Naive B cell (primary cell): ENCODE results near the gene S100PBP. TPM values are rescaled to one million over a fixed set of nuclear protein-coding genes. Genes with fewer than 3 reads are reported as not detected.

Experiments used
- ATAC-seq, 2 donors: fragments of 150-1000 bp; cut with Tn5 transposase; 2 replicates each; pipeline ENCODE4 v1.10.0; 2021; ENCODE audit warnings: low read depth in 2 of 2, mild to moderate bottlenecking in 2 of 2, moderate library complexity in 2 of 2
- DNase-seq: peaks from one replicate; pipeline ENCODE4 v3.0.0; 2022
- H3K27ac Mint-ChIP-seq, 6 donors: one replicate each; pipeline ENCODE4 v1.8.0; 2020 to 2022; ENCODE audit warnings: mild to moderate bottlenecking in 6 of 6, mixed read lengths in 6 of 6, moderate library complexity in 5 of 6, inconsistent platforms in 2 of 6
- H3K27me3 Mint-ChIP-seq, 3 donors: one replicate each; pipeline ENCODE4 v1.8.0; 2021 to 2022; ENCODE audit warnings: mixed read lengths in 3 of 3, mild to moderate bottlenecking in 1 of 3
- H3K36me3 Mint-ChIP-seq, 2 donors: one replicate each; pipeline ENCODE4 v1.8.0; 2020 to 2022; ENCODE audit warnings: mixed read lengths in 2 of 2, inconsistent platforms in 1 of 2, mild to moderate bottlenecking in 1 of 2
- H3K4me1 Mint-ChIP-seq, 3 donors: one replicate each; pipeline ENCODE4 v1.8.0; 2020 to 2022; ENCODE audit warnings: mixed read lengths in 3 of 3, inconsistent platforms in 1 of 3, mild to moderate bottlenecking in 1 of 3, moderate library complexity in 1 of 3
- H3K4me3 Mint-ChIP-seq, 8 donors: one replicate each; pipeline ENCODE4 v1.8.0; 2020 to 2022; ENCODE audit warnings: mild to moderate bottlenecking in 8 of 8, mixed read lengths in 8 of 8, moderate library complexity in 8 of 8, inconsistent platforms in 2 of 8
- H3K9me3 Mint-ChIP-seq, 7 donors: one replicate each; pipeline ENCODE4 v1.8.0; 2020 to 2022; ENCODE audit warnings: mixed read lengths in 7 of 7, mild to moderate bottlenecking in 5 of 7, inconsistent platforms in 2 of 7, moderate library complexity in 1 of 7
- polyA plus RNA-seq, 6 donors: library from polyadenylated mRNA; unstranded; fragments of 300-500 nt; fragmentation: Illumina TruSeq; gene quantifications; one replicate each; pipeline ENCODE4 v1.2.3, GENCODE V29; 2021; ENCODE audit warnings: low read depth in 6 of 6

Gene S100PBP
- polyA plus RNA-seq, 6 donors from 2014 or later = 3.6 to 24.5 (median 16.3) TPM

DNA sequence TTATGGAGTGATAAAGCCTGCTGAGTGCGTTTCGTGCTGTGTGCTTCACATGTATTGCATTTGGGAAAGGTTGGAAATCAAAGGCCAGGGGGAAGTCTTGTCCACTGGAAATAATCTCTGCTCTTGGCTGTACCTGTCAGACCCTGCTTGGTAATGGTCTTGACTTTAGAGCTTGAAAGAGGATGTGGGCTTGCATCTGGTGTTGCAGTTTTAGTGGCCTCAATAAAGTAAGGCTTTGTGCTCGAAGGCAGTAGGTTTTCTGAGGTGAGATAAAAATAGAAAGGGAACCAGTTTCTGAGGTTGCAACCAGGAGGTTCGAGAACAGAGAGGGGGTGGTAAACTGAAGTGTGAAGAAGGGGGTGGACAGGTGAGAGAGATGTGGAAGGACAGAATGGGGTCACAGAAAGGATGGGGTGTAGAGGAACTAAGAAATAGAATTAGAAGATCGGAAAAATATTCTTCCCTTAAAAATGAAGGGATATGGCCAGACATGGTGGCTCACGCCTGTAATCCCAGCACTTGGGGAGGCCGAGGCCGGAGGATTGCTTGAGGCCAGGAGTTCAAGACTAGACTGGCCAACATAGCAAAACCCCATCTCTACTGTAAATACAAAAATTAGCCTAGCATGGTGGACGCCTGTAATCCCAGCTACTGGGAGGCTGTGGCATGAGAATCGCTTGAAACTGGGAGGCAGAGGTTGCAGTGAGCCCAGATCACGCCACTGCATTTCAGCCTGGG, 1.5 kb downstream of the S100PBP start:
- ATAC-seq = no peak
- H3K4me3 Mint-ChIP-seq = peak overlapping the region; percentile 86 to 99 (median 97)
- H3K4me1 Mint-ChIP-seq = peaks cover 38 to 71% (median 39%) of the 10 kb centered on the region in 3 donors
- H3K27ac Mint-ChIP-seq = peak overlapping the region; percentile 1 to 96 (median 68)
- H3K27me3 Mint-ChIP-seq = no peaks in the 10 kb centered on the region
- peak; percentile 17 for DNase-seq
- H3K36me3 Mint-ChIP-seq = no peaks in the 10 kb centered on the region
- peaks cover 0 to 2% (median 0%) of the 10 kb centered on the region in 7 donors for H3K9me3 Mint-ChIP-seq

DNA sequence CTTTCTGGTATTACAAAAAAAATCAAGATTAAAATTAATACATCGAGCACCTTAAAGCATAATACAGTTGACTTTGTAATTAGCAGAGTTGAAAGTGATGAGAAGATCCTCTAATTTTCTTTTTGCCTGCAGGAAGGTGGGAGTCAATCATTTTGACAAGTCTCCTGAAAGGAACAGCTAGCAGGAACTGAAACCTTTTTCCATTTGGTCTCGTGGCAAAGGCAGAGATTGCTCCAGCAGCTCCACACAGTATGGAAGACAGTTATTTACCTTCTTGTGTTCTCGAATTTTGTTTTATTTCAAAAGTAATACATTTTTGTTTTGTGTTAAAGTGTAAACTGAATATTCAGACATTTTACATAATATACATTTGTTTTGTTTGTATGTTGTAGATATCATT, 7.7 kb downstream of the S100PBP start:
- Mint-ChIP-seq H3K27me3 (no peaks in the 10 kb centered on the region), H3K36me3 (peaks cover 16 to 22% of the 10 kb centered on the region in 2 donors), H3K27ac (no peak overlapping the region), H3K9me3 (no peaks in the 10 kb centered on the region), H3K4me1 (peaks cover 2 to 31% (median 7%) of the 10 kb centered on the region in 3 donors), H3K4me3 (no peak overlapping the region)
- ATAC-seq = no peak
- DNase-seq = no peak

DNA sequence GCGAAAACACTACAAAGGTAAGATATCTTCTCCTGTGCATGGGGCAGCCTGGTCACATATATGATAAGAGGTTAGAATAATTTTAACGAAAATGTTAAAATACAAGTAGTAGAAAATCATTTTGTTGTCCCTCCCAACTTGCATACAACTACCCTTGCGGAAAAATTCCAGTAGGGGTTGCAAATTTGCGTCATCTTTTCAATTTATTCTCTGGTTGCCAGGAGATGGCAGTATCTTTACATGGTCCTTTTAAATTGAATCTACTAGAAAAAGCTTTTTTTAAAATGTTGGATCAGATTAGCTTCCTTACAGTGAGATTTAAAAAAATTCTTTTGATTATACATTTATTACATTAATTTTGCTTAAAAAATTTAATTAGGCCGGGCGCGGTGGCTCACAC, 10.9 kb downstream of the S100PBP start:
- DNase-seq = no peak
- Mint-ChIP-seq H3K27me3 (no peaks in the 10 kb centered on the region), H3K4me3 (no peak overlapping the region), H3K9me3 (no peaks in the 10 kb centered on the region), H3K27ac (no peak overlapping the region), H3K4me1 (peaks cover 0 to 3% (median 0%) of the 10 kb centered on the region in 3 donors), H3K36me3 (peaks cover 30 to 41% of the 10 kb centered on the region in 2 donors)
- ATAC-seq = no peak

DNA sequence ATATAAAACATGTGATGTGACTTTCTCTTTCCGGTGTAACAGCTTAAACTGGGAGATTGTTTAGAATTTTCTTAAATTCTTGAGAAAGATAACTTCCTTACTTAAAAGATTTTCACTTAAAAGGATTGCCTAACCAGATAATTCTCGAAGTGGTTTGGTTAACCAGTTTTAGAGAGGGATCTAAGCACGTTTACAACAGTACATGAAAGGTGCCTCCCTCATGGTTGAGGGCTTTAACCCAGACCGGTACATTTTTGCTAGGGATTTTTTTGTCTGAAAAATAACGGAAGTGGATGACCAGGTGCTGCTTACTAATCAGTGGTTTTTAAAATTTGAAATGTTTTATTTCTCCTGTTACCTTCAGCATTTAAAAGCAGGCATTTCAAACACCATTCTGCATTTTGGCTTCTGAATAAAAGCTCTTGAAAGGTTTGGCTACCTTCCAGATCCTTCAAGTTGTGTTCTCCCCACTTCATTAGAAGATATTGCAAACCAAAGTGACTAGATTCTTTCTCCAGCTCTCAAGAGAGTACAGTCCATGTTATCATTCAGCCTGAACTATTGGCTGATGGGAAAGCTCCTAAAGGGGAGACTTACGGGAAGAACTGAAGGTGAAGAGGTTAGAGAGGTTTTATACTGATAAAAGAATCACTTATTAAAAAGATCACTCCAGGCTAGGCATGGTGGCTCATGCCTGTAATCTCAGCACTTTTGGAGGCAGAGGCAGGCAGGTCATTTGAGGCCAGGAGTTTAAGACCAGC, 12.8 kb downstream of the S100PBP start:
- ATAC-seq (no peak), DNase-seq (no peak)
- H3K36me3 Mint-ChIP-seq = peaks cover 37 to 42% of the 10 kb centered on the region in 2 donors
- no peak overlapping the region for H3K4me3 Mint-ChIP-seq
- no peaks in the 10 kb centered on the region for H3K4me1 Mint-ChIP-seq
- no peaks in the 10 kb centered on the region for H3K27me3 Mint-ChIP-seq
- peak overlapping the region in 2 of 6 donors; percentile 15 to 21 for H3K27ac Mint-ChIP-seq
- H3K9me3 Mint-ChIP-seq = no peaks in the 10 kb centered on the region

DNA sequence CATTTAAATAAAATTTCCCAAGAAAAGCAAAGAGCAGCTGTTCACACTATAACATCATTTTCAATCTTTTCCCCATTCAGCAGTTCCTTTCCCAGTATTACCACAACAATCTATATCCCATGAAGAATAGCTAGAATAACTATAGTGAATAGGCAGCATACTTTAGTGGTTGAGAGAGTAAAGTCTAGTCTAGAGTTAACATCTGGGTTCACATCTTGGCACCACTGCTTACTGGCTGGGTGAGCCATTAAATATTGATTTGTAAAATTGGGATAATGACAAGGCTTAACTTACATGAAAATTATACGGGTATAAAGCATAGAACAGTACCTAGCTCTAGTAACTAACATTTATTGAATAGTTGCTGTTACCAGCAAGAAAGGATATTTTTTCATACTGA, 14.4 kb downstream of the S100PBP start:
- ATAC-seq (no peak), DNase-seq (no peak)
- H3K36me3 Mint-ChIP-seq = peaks cover 35% of the 10 kb centered on the region in 2 donors
- H3K27ac Mint-ChIP-seq = no peak overlapping the region
- no peaks in the 10 kb centered on the region for H3K9me3 Mint-ChIP-seq
- H3K27me3 Mint-ChIP-seq = no peaks in the 10 kb centered on the region
- H3K4me3 Mint-ChIP-seq = no peak overlapping the region
- peaks cover 0 to 4% (median 0%) of the 10 kb centered on the region in 3 donors for H3K4me1 Mint-ChIP-seq

DNA sequence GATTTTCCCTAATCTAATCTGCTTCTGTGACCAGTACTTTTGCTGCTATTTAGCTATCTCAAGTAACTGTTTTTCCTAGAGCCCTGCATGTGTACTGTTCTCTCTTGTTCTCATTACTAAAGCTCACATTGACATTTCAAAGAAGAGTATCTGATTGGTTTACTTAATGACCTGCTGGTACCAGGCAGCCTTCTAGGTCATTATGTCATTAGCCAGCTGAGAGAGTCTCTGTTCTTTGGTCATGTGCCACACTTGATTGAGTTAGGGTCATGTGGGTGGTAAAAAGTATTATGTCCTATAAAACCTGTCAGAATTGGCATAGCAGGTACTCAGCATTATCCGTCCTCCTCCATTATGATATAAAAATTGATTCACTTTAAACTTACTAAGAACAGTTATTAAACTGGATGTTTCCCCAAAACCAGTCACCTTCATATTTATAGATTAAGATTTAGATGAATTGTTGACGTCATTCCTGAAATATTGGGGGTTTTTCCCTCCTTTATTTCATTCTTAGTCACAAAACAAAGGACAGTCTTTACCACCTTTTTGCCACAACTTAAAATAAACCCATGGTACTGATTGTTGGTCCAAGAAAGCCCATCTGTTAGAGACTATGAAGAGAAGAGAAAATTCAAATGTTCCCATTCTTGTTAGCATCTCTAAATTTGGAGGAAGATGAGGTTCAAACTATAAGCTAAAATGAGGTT, 31.1 kb downstream of the S100PBP start:
- Mint-ChIP-seq H3K9me3 (no peaks in the 10 kb centered on the region), H3K4me3 (no peak overlapping the region), H3K4me1 (no peaks in the 10 kb centered on the region), H3K27me3 (no peaks in the 10 kb centered on the region), H3K36me3 (peaks cover 8 to 12% of the 10 kb centered on the region in 2 donors), H3K27ac (peak overlapping the region in 1 of 6 donors; percentile 49)
- DNase-seq (no peak), ATAC-seq (no peak)

DNA sequence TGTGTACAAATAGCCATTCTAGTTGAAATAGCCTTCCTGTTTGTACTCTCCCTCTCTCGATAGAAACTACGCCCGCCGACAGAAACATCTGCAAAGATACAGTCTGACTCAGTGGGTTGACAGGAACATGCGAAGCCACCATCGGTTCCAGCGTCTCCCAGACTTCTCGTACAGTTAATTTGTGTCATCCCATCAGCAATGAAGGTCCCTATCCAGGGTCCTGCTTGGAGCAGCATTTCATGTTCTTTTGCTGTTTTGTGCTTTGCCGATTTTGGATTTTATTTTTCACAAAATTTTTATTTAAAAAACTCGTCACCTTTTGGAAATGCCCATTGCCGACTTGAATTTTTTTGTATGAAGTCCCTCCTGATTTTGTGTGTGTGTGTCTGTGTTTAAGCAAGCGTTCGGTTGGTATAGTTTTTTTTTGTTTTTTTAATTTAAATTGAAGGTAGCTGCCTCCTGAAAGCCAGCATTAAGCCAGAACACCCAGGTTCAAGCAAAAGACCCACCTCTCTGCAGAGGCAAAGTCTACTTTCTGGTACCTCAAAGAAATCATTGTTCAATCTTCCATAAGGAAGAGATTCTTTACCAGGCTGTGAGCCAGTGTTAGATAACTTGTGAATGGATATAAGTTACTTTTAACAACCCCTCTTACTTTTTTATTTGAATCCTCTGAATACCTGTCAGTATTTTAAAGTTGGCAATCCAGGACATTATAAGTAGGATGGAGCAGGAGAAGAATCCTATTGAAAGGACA, 38.6 kb downstream of the S100PBP start:
- H3K36me3 Mint-ChIP-seq = peaks cover 13 to 33% of the 10 kb centered on the region in 2 donors
- H3K4me1 Mint-ChIP-seq = no peaks in the 10 kb centered on the region
- H3K9me3 Mint-ChIP-seq = no peaks in the 10 kb centered on the region
- no peak overlapping the region for H3K4me3 Mint-ChIP-seq
- no peaks in the 10 kb centered on the region for H3K27me3 Mint-ChIP-seq
- no peak overlapping the region for H3K27ac Mint-ChIP-seq
- DNase-seq = no peak
- no peak for ATAC-seq

DNA sequence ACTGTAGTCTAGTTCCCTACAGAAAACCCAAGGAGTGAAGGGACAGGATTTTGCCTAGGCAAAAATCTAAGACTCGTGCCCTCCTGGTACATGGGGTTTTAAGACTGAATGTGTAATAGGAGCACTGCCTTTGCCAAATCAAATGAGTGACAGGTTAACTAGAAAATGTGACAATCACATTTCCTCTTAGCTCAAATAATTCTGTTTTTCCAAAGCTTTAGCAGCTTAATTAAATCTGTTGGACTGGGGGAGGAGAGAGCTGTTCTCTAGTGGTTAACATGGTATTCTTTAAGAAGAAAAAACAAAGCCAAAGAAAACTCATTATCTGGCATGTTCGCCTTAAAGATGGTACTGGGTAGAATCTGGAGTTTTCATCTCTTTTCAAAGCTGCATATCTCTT, 40.7 kb downstream of the S100PBP start:
- no peak overlapping the region for H3K4me3 Mint-ChIP-seq
- no peak overlapping the region for H3K27ac Mint-ChIP-seq
- DNase-seq = no peak
- H3K9me3 Mint-ChIP-seq = no peaks in the 10 kb centered on the region
- peaks cover 21 to 44% of the 10 kb centered on the region in 2 donors for H3K36me3 Mint-ChIP-seq
- H3K4me1 Mint-ChIP-seq = peaks cover 0 to 2% (median 0%) of the 10 kb centered on the region in 3 donors
- no peak for ATAC-seq
- no peaks in the 10 kb centered on the region for H3K27me3 Mint-ChIP-seq

DNA sequence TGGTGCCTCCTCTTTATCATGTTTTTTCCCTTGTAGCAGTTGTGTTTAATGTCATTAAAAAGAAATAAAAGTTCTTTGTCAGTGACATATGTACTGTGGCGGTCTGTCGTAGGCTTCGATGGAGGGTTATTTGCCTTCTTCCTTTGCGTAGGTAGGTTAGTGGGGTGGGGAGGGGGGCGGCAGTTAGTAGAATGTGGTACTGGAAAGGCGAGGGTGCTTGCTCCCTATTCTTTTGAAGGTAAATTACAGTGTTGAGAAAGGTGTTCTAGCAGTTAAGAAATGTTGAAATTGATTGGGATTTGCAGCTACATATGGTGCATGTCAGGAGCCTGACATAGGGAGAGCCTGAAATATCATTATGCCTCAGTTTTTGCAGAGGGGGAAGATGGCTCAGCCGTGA, 41.3 kb downstream of the S100PBP start:
- Mint-ChIP-seq H3K36me3 (peaks cover 20 to 38% of the 10 kb centered on the region in 2 donors), H3K27ac (peak overlapping the region in 2 of 6 donors; percentile 40 to 68), H3K4me1 (peaks cover 0 to 2% (median 0%) of the 10 kb centered on the region in 3 donors), H3K27me3 (no peaks in the 10 kb centered on the region), H3K9me3 (no peaks in the 10 kb centered on the region), H3K4me3 (no peak overlapping the region)
- DNase-seq (no peak), ATAC-seq (no peak)

DNA sequence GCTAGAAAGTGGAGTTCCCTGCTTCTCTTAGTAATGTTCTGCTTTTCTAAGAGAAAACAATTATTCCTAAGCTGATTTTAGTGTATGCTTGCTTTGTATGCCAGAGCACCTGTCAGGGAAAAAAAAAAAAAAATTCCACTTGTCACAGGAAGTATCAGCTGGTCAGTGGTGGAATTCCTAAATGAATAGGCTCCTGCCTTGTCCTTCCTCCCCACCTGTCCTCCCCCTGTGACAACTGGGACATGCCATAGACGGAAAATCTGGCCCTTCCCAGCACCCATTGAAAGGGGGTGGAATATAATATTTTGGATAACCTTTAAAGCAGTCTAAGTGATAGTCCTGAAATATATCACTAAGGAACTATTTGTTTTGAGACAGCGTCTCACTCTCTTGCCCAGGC, 42.5 kb downstream of the S100PBP start:
- Mint-ChIP-seq H3K9me3 (no peaks in the 10 kb centered on the region), H3K4me3 (no peak overlapping the region), H3K27me3 (no peaks in the 10 kb centered on the region), H3K27ac (no peak overlapping the region), H3K36me3 (peaks cover 9 to 27% of the 10 kb centered on the region in 2 donors), H3K4me1 (peaks cover 0 to 2% (median 0%) of the 10 kb centered on the region in 3 donors)
- ATAC-seq = no peak
- no peak for DNase-seq

DNA sequence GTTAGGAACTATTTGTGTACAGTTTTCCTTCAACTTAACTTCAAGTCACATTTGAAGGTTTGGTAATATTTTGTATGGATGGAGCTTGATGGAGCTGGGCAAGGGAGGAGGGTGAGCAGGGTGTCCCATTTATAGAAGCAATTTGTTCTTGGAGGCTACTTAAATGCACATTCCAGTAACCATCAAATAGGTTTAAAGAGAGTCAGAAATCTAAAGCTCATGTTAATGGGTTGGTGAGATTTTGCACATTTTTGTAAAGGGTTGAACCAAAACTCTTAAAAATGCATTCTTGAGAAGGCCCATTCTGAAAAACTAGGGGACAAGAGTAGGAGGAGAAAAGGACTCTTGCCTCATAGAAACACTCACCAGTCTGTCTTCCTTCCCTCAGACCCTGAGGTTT, 43.1 kb downstream of the S100PBP start:
- Mint-ChIP-seq H3K4me3 (no peak overlapping the region), H3K36me3 (peaks cover 8 to 20% of the 10 kb centered on the region in 2 donors), H3K4me1 (peaks cover 0 to 2% (median 0%) of the 10 kb centered on the region in 3 donors), H3K9me3 (no peaks in the 10 kb centered on the region), H3K27ac (peak overlapping the region in 1 of 6 donors; percentile 41), H3K27me3 (no peaks in the 10 kb centered on the region)
- ATAC-seq = no peak
- DNase-seq = no peak

DNA sequence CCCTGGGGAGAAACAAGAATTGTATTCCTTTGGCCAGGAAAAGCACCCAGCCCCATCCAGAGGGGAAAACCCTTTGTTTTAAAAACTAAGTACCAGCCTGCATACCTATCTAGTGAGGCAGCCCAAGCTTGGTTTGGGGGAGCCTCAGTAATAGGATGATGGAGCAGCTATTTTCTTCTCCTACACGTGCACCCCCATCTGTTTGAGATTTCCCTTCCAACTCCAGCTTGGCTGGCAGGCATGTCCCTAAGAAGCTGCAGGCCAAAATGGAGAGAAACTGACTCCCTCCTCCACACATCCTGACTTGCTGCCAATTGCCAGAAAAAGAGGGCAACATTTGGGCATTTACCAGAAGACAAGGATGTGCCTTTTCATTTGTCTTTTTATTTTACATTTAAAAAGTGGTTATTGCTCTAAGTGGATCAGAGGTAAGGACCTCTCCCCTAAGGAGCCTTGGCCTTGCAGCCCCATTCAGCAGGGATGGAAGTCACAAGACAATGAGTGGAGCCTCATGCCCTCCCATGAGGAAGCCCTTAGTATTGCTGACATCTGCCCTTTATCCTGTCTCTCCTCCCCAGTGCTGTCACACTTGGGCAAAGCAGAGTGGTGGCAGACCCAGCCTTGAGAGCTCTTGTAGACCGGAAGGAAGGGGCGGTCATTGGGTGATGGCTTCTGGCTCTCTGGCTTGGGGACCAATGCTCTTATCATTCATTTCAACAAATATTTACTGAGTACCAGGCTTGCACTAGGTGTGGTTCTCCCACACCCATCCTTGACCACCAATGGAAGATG, 44.6 kb downstream of the S100PBP start:
- Mint-ChIP-seq H3K4me1 (peaks cover 0 to 2% (median 0%) of the 10 kb centered on the region in 3 donors), H3K27me3 (no peaks in the 10 kb centered on the region), H3K9me3 (no peaks in the 10 kb centered on the region), H3K4me3 (no peak overlapping the region), H3K27ac (peak overlapping the region in 2 of 6 donors; percentile 52 to 71), H3K36me3 (peaks cover 8 to 11% of the 10 kb centered on the region in 2 donors)
- no peak for ATAC-seq
- no peak for DNase-seq
